ENCODE results near the gene ADGRL4.
"Not testable (repeated sequence)": the region's sequence is repeated elsewhere in the genome, so short reads cannot be mapped to it uniquely, and the experiment has no call there.

Gene ADGRL4

GRCh38 chr1:78916986-78917385, 89.5 kb downstream of the ADGRL4 start:
- no peak for DNase-seq (ENCODE audit: low read depth)

DNA sequence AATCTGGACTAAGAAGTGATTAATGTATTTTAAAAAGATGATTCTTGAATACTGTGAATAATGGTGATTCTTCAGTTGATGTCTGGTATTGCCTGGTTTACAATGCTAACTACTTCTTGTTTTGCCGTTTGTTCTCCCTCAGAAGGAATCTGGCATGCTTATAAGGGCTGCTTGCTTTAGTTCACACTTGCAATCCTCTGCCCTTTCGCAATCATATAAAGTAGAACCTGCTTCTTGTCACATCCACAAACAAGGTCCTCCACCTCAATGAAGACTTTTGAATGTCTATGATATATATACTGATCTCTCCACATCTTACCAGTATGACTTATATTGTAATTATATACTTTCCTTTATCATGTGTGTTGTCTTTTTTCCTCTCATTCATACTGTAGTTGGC, 92.6 kb downstream of the ADGRL4 start:
- DNase-seq (ENCODE audit: low read depth), result no peak

GRCh38 chr1:78911956-78912880, 94.3 kb downstream of the ADGRL4 start:
- DNase-seq (ENCODE audit: low read depth), result no peak

GRCh38 chr1:78902641-78903040, 103.9 kb downstream of the ADGRL4 start:
- DNase-seq (ENCODE audit: low read depth), result no peak

DNA sequence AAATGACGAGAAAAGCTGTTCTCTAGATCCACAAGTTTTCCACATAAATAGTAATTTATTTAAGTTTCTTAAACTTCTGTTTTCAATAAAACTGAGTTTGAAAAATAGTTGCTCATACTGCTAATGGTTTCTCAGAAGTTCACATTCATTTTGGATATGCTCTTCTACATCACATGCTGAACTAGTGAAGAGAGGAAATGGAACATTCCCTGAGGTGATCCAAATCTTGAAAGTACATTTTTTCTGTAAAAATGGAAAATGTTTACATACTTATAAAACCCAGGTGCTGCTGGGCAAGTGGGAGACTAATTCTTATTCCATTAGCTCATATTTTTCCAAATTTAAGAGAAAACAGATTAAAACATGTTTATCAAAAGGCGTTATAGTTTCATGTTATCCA, 111.7 kb downstream of the ADGRL4 start:
- DNase-seq (ENCODE audit: low read depth), result no peak

GRCh38 chr1:78892260-78892840, 114.2 kb downstream of the ADGRL4 start:
- no peak for DNase-seq (ENCODE audit: low read depth)

DNA sequence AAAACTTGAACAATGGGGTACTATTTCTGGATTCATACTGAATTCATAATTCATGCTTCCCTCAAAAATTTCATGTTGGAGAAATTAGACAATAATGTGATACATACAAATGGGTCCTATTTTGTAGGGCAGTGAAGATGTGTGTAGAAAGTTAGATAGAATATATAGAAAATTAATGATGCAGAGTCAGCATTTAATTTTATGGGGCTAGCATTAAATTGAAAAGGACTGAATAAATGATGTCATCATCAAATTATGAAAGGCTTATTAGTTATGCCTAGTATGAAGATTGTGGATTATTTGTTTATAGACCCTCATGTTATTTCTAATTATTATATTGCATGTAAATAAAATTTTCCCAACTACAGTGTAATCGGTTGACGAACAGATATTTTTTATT, 119.1 kb downstream of the ADGRL4 start:
- no peak for DNase-seq (ENCODE audit: low read depth)

DNA sequence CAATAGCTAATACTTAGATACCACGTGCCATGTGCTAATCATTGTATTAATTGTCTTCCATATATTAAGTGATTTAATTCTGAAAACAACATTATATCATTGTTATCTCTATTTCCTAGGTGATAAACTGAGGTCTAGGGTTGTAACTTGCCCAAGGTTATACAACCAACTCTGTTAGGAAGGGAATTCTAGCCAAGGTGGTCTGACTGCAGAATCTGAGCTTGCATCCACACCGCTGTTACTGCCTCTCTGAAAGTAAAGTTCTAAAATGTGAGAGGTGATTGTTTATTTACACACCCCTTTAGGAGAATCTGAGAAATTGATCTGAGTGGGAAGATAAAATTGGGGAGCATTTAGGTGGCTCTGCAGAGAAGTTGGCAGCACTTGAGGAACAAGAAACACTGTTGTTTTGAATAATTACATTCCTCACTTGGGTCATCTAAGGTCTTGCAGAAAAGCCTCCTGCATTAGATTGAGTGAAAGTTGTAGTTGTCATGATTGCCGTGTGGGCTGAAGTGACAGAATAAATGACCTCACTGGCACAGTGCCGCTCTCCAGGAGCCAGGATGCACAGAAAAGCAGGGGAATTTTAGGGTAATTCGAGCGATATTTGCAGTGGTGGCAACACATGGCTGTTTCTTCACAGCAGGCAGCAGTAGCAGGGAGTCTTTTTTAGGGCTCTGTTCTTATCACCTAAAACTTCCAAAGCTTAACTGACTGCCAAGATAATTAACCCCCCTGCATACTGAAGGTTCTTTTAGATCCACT, 121.7 kb downstream of the ADGRL4 start:
- no peak for DNase-seq (ENCODE audit: low read depth)

- DNase-seq (ENCODE audit: low read depth), result no peak
These were observed 126.3 kb downstream of the ADGRL4 start for GRCh38 chr1:78880223-78880622.

GRCh38 chr1:78875986-78876385, 130.5 kb downstream of the ADGRL4 start:
- DNase-seq (ENCODE audit: low read depth), result not testable (repeated sequence)

- DNase-seq (ENCODE audit: low read depth), result not testable (repeated sequence)
These were observed 133.7 kb downstream of the ADGRL4 start for GRCh38 chr1:78872801-78873200.

DNA sequence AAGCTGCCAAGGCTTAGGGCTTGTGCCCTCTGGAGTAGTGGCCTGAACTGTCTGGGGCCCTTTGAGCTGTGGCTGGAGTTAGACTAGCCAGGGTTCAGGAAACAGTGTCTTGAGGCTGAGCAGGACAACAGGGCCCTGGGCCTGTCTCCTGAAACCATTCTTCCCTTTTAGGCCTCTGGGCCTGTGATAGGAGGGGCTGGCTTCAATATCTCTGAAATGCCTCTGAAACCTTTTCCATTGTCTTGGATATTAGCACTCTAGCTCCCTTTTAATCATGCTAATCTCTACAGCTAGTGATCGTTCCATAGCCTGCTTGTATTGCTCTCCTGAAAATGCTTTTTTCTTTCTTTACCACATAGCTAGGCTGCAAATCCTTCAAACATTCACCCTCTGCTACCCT, 135.3 kb downstream of the ADGRL4 start:
- no peak for DNase-seq (ENCODE audit: low read depth)

- DNase-seq (ENCODE audit: low read depth), result no peak
These were observed 137.4 kb downstream of the ADGRL4 start for GRCh38 chr1:78869136-78869535.

DNA sequence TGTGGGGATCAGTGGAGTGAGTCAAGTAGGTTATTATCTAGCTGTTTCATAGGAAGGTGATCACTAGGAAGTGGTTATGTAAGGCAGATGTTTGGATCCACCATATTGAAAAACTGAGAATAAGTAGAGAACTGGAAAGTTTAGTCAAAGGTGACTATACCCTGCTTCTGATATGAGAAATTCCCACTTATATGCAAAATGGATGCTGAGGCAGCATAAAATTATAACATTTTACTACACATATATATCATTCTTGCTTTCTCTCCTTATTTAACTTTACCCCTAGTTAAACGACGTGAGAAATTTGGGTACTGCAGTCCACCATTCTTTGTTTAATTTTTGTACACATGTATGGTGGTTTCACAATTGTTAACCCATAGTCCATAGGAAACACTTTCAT, 142.4 kb downstream of the ADGRL4 start:
- DNase-seq (ENCODE audit: low read depth), result no peak

DNA sequence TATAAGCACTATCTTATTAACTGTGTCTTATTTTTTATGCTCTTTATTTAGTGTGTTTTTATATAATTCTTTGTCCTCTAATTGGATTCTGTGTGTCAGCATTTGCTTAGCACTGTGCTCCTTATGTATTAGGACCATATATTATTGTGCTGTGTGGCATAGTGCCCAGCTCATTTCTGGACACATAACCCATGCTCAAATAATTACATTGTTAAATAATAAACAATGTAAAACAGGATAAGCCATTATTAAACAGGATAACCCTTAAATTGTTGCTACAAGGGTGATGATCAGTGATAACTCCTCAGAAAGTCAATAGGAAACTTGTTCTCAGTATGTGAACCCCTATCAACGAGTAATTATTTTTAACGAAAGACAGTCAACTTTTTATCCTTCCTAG, 150.4 kb downstream of the ADGRL4 start:
- no peak for DNase-seq (ENCODE audit: low read depth)

- DNase-seq (ENCODE audit: low read depth), result no peak
These were observed 151.3 kb downstream of the ADGRL4 start for GRCh38 chr1:78855258-78855657.

- no peak for DNase-seq (ENCODE audit: low read depth)
These were observed 152.0 kb downstream of the ADGRL4 start for GRCh38 chr1:78854556-78854955.

DNA sequence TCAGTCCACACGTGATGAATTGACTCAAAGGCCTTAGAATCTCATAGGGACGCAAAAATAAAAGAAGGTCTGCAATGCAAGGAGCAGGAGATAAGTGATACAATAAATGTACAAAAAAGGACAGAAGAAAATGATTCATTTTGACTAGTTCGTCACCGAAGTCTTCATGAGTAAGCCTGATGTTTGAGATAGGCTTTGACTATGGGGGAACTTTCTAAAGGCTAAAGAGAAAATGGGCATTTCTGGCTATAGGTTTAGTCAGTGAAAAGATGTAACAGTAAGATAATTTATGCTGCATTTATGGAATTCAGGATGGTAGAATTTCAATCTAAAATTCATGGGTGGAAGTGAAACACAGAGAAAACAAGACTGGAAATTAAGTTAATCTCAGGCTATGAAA, 163.0 kb downstream of the ADGRL4 start:
- no peak for DNase-seq (ENCODE audit: low read depth)

DNA sequence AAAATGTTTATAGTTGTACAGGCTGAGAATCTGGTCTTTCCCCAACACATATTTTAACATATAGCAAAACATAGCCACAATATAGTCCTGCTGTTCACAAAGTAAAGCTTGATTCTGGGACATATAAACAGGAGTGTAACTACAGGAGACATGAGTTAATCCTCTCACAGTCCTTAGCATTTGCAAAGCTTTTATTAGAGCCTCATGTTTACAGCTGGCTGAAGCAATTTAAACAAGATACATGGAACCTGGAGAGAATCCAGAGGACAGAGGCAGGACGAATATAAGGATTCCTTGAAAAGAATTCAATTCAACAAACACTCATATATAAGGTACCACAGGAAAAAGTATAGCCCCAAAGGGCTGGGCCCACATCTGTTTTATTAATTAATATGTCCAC, 163.4 kb downstream of the ADGRL4 start:
- no peak for DNase-seq (ENCODE audit: low read depth)

- no peak for DNase-seq (ENCODE audit: low read depth)
These were observed 165.9 kb downstream of the ADGRL4 start for GRCh38 chr1:78840453-78841271.

All from stimulated activated CD8-positive, alpha-beta memory T cell treated with anti-CD3 and anti-CD28 coated beads, Interleukin-4, amount 100 ng/mL, for 24 hours (primary cell).